ENCODE measurements around the gene CTBP1. TPM values are rescaled to one million over a fixed set of nuclear protein-coding genes. Genes with fewer than 3 reads are reported as not detected.

CTBP1 gene
- total and polyA plus RNA-seq, 7 donors: 109 to 165 (median 130) TPM

DNA sequence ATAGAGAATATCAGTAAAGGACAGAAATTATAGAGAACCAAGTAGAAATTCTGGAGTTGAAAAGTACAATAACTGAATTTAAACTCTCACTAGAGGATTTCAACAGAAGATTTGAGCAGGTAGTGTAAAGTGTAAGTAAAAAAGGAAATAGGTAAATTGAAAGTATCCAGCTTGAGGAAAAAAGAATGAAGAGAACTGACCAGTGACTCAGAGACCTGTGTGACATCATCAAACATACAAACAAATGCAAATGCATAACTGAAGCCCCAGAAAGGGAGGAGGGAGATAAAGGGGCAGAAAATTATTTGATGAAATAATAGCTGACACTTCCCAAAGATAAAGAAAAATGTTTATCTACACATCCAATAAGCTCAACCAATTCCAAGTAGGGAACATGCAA, 68.3 kb downstream of the CTBP1 start:
- intact Hi-C loops (cut with DNase I): no loop called here
- Histone ChIP-seq H3K4me3 (no peak overlapping the region), H3K4me1 (peaks cover 37% of the 10 kb centered on the region), H3K36me3 (ENCODE audit: insufficient read depth in 1 of 2, low read depth in 1 of 2) (no peaks in the 10 kb centered on the region), H3K9me3 (no peaks in the 10 kb centered on the region), H3K27ac (no peak overlapping the region), H3K27me3 (ENCODE audit: insufficient read depth in 3 of 3, low read length in 2 of 3) (no peaks in the 10 kb centered on the region)
- TF ChIP-seq, protein P1, sequence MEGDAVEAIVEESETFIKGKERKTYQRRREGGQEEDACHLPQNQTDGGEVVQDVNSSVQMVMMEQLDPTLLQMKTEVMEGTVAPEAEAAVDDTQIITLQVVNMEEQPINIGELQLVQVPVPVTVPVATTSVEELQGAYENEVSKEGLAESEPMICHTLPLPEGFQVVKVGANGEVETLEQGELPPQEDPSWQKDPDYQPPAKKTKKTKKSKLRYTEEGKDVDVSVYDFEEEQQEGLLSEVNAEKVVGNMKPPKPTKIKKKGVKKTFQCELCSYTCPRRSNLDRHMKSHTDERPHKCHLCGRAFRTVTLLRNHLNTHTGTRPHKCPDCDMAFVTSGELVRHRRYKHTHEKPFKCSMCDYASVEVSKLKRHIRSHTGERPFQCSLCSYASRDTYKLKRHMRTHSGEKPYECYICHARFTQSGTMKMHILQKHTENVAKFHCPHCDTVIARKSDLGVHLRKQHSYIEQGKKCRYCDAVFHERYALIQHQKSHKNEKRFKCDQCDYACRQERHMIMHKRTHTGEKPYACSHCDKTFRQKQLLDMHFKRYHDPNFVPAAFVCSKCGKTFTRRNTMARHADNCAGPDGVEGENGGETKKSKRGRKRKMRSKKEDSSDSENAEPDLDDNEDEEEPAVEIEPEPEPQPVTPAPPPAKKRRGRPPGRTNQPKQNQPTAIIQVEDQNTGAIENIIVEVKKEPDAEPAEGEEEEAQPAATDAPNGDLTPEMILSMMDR (IDR thresholded peaks at IDR 0.05): no peak
- ATAC-seq (no peak), DNase-seq (no peak)

DNA sequence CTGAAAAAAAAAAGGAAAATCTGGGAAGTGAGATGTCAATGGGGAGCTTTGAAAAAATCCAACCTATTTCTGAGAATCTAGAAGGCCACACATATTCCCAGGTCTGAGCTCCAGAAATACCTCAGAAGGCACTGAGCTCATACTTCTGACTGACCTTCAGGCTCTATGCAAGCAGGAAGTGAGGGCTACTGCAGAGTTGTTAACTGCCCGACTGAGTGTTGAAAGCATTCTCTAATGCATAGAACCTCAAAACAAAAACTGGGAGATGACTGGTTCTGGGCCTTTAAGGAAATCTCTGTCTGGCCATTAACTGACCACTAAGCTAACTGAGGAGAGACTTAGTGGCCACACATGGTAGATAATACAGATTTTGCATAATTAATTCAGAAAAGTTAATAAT, 69.0 kb downstream of the CTBP1 start:
- ATAC-seq (no peak), DNase-seq (no peak)
- Histone ChIP-seq H3K36me3 (ENCODE audit: insufficient read depth in 1 of 2, low read depth in 1 of 2) (no peaks in the 10 kb centered on the region), H3K9me3 (no peaks in the 10 kb centered on the region), H3K4me1 (peaks cover 44% of the 10 kb centered on the region), H3K27ac (no peak overlapping the region), H3K27me3 (ENCODE audit: insufficient read depth in 3 of 3, low read length in 2 of 3) (no peaks in the 10 kb centered on the region), H3K4me3 (no peak overlapping the region)
- TF ChIP-seq, protein P1 (IDR thresholded peaks at IDR 0.05): no peak
- 91 to 96% (median 93%) methylated on average over 1 of the region's 1 CpG for WGBS, 3 donors
- intact Hi-C loops (cut with DNase I): no loop called here

DNA sequence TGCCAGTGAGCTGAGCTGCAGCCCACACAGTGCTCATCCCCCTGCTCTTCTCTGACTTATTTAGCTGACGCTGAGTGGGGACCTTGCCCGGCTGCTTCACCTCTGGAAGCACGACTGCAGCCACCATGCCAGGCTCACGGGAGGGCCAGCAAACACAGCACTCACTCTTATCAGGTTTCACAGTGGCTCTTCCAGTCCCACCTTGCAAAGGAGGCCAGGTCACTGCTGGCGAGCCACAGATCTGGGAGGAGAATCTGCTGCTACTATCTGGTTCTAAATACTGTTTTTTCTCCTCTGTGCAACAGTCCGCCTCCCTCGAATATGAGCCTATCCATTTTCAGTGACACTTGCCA, 69.9 kb downstream of the CTBP1 start:
- Histone ChIP-seq H3K4me1 (peaks cover 53% of the 10 kb centered on the region), H3K4me3 (peak overlapping the region; percentile 9), H3K27me3 (ENCODE audit: insufficient read depth in 3 of 3, low read length in 2 of 3) (no peaks in the 10 kb centered on the region), H3K27ac (peak overlapping the region; percentile 94), H3K36me3 (ENCODE audit: insufficient read depth in 1 of 2, low read depth in 1 of 2) (no peaks in the 10 kb centered on the region), H3K9me3 (no peaks in the 10 kb centered on the region)
- WGBS, 3 donors: 25 to 45% (median 28%) methylated on average over 7 of the region's 7 CpGs
- ATAC-seq (peak in 3 of 4 donors; percentile 54 to 65 (median 57)), DNase-seq (peak in 1 of 2 donors; percentile 69)
- intact Hi-C loops (cut with DNase I): no loop called here
- TF ChIP-seq, protein P1 (IDR thresholded peaks at IDR 0.05): no peak

DNA sequence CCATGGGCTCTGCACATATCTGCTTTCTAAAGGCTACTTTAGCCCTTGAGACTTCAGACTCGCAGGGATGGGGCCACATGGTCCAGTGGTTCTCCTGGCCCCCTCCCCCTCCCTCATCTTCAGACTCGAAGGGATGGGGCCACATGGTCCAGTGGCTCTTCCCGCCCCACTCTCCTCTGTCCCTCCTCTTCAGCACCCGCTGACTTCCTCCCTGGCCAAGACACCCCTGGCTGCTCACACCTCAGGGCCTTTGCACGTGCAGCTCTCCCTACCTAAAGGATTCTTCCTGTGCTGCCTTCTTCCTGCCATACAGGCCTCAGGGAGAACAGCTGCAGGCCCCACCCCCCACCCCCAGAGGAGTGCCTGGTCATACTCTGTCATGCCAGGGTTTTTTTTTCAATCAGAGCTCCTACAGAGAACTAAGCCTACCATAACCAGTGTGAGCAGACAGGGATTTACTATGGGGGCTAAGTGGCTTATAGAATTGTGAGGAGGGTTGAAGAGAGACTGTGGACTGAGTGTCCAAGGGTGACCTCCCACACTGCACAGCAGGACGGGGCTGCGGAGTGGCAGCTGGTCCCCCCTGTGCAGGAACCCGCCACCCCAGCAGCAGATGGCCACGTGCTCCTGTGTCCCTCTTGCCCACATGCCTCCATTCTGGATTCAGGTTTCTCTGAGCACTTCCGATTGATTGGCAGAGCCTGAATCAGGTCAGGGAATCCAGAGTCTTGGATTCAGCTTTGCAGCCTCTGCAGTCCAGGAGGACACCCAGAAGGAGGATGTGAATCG, 70.4 kb downstream of the CTBP1 start:
- WGBS, 3 donors: 46 to 51% (median 47%) methylated on average over 11 of the region's 11 CpGs
- Histone ChIP-seq H3K36me3 (ENCODE audit: insufficient read depth in 1 of 2, low read depth in 1 of 2) (no peaks in the 10 kb centered on the region), H3K9me3 (no peaks in the 10 kb centered on the region), H3K27me3 (ENCODE audit: insufficient read depth in 3 of 3, low read length in 2 of 3) (no peaks in the 10 kb centered on the region), H3K4me3 (peak overlapping the region; percentile 9), H3K4me1 (peaks cover 59% of the 10 kb centered on the region), H3K27ac (peak overlapping the region; percentile 94)
- no peak for DNase-seq
- TF ChIP-seq, protein P1 (IDR thresholded peaks at IDR 0.05): no peak
- ATAC-seq: peak; percentile 53 to 71 (median 66)
- intact Hi-C loops (cut with DNase I): no loop called here
